ENCODE measurements around the gene FCHSD1. TPM values are rescaled to one million over a fixed set of nuclear protein-coding genes. Genes with fewer than 3 reads are reported as not detected.

Gene FCHSD1
- total and polyA plus RNA-seq, 7 donors: 1.3 to 2.4 (median 1.4) TPM

DNA sequence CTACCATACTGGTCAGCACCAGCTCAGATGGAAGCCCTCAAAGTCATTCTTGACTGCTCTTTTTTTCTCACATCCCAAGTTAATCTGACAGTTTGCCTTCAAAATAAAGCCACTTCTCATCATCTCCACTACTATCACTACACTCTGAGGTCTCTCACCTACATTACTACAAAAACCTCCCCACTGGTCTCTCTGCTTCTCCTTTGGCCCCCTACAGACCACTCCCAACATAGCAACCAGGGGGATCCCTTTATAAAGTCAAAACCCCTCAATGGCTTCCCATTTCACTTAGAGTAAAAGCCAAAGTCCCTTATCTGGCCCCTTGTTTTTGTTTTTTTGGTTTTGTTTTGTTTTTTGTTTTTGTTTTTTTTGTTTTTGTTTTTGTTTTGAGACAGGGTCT lies 26.2 kb upstream of the FCHSD1 start:
- Histone ChIP-seq H3K9me3 (no peaks in the 10 kb centered on the region), H3K36me3 (ENCODE audit: insufficient read depth in 1 of 2, low read depth in 1 of 2) (no peaks in the 10 kb centered on the region), H3K4me3 (no peak overlapping the region), H3K27me3 (ENCODE audit: insufficient read depth in 3 of 3, low read length in 2 of 3) (peaks cover 0 to 20% (median 0%) of the 10 kb centered on the region in 3 donors), H3K27ac (no peak overlapping the region), H3K4me1 (no peaks in the 10 kb centered on the region)
- DNase-seq (no peak), ATAC-seq (no peak)
- intact Hi-C loops (cut with DNase I): no loop called here
- TF ChIP-seq CTCF (IDR thresholded peaks at IDR 0.05): no peak

- H3K36me3 ChIP-seq (ENCODE audit: insufficient read depth in 1 of 2, low read depth in 1 of 2): no peaks in the 10 kb centered on the region
- DNase-seq (no peak), ATAC-seq (no peak)
- no peak overlapping the region for H3K4me3 ChIP-seq
- H3K27ac ChIP-seq: no peak overlapping the region
- WGBS, 3 donors: 78 to 81% (median 80%) methylated on average over 4 of the region's 4 CpGs
- no peaks in the 10 kb centered on the region for H3K9me3 ChIP-seq
- H3K27me3 ChIP-seq (ENCODE audit: insufficient read depth in 3 of 3, low read length in 2 of 3): peaks cover 0 to 6% (median 0%) of the 10 kb centered on the region in 3 donors
- intact Hi-C loops (cut with DNase I): no loop called here
- no peak for TF ChIP-seq CTCF (IDR thresholded peaks at IDR 0.05)
- H3K4me1 ChIP-seq: no peaks in the 10 kb centered on the region
These were observed 24.5 kb upstream of the FCHSD1 start for GRCh38 chr5:141675672-141676071.

DNA sequence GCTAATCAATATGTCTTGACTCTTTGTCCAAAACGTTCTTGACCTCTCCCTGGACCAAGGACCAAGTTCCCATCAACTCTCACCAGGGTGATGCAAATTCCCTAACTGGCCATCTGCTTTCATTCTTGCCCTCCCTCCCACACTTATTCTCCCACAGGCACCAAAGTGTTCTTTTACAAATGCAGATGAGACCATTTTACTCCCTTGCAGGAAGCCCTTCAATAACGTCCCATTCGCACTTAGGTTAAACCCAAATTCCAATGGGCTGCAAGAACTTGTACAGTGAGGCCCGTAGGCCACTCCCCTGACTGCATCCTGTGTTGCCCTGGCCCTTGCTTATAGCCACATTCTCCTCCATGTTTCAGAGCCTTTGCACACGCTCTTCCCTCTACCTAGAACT lies 23.5 kb upstream of the FCHSD1 start:
- no peak for TF ChIP-seq CTCF (IDR thresholded peaks at IDR 0.05)
- intact Hi-C loops (cut with DNase I): no loop called here
- H3K36me3 ChIP-seq (ENCODE audit: insufficient read depth in 1 of 2, low read depth in 1 of 2): no peaks in the 10 kb centered on the region
- no peak for DNase-seq
- no peak overlapping the region for H3K4me3 ChIP-seq
- H3K9me3 ChIP-seq: no peaks in the 10 kb centered on the region
- no peak for ATAC-seq
- H3K27me3 ChIP-seq (ENCODE audit: insufficient read depth in 3 of 3, low read length in 2 of 3): no peaks in the 10 kb centered on the region
- 41 to 45% (median 44%) methylated on average over 5 of the region's 5 CpGs for WGBS, 3 donors
- no peak overlapping the region for H3K27ac ChIP-seq
- no peaks in the 10 kb centered on the region for H3K4me1 ChIP-seq

- Histone ChIP-seq H3K4me3 (no peak overlapping the region), H3K27ac (no peak overlapping the region), H3K36me3 (ENCODE audit: insufficient read depth in 1 of 2, low read depth in 1 of 2) (no peaks in the 10 kb centered on the region), H3K4me1 (no peaks in the 10 kb centered on the region), H3K9me3 (no peaks in the 10 kb centered on the region), H3K27me3 (ENCODE audit: insufficient read depth in 3 of 3, low read length in 2 of 3) (no peaks in the 10 kb centered on the region)
- DNase-seq (no peak), ATAC-seq (no peak)
- intact Hi-C loops (cut with DNase I): no loop called here
- no peak for TF ChIP-seq CTCF (IDR thresholded peaks at IDR 0.05)
- 64 to 75% (median 72%) methylated on average over 16 to 19 of the region's 19 CpGs for WGBS, 3 donors
These were observed 21.9 kb upstream of the FCHSD1 start for GRCh38 chr5:141672841-141673813.
